Raji (cell line): ENCODE data around the gene KIF13A.

Source experiments
- POLR2A ChIP-seq: IDR thresholded peaks from 2 replicates; pipeline ENCODE4 v1.6.1; 2011; ENCODE audit warnings: low read depth, low read length, control low read depth; ENCODE audit not compliant: insufficient read depth

KIF13A gene

GRCh38 chr6:17803409-17803808 lies 184.0 kb downstream of the KIF13A start:
- TF ChIP-seq POLR2A: no peak

- TF ChIP-seq POLR2A: no peak
Measured at GRCh38 chr6:17798477-17799154, 188.8 kb downstream of the KIF13A start.

GRCh38 chr6:17790489-17790888 lies 196.9 kb downstream of the KIF13A start:
- no peak for TF ChIP-seq POLR2A

- TF ChIP-seq POLR2A: no peak
Measured at GRCh38 chr6:17785094-17785787, 202.2 kb downstream of the KIF13A start.

- no peak for TF ChIP-seq POLR2A
Measured at GRCh38 chr6:17780061-17780460, 207.4 kb downstream of the KIF13A start.

- no peak for TF ChIP-seq POLR2A
Measured at GRCh38 chr6:17771609-17772008, 215.8 kb downstream of the KIF13A start.

- TF ChIP-seq POLR2A: no peak
Measured at GRCh38 chr6:17768881-17769280, 218.6 kb downstream of the KIF13A start.

- TF ChIP-seq POLR2A: no peak
Measured at GRCh38 chr6:17768388-17768787, 219.0 kb downstream of the KIF13A start.

- TF ChIP-seq POLR2A: no peak
Measured at GRCh38 chr6:17762651-17763050, 224.8 kb downstream of the KIF13A start.

GRCh38 chr6:17758119-17758518 lies 229.3 kb downstream of the KIF13A start:
- TF ChIP-seq POLR2A: no peak

- no peak for TF ChIP-seq POLR2A
Measured at GRCh38 chr6:17754254-17754653, 233.2 kb downstream of the KIF13A start.

- TF ChIP-seq POLR2A: no peak
Measured at GRCh38 chr6:17744019-17744756, 243.2 kb downstream of the KIF13A start.

GRCh38 chr6:17741507-17741906 lies 245.9 kb downstream of the KIF13A start:
- TF ChIP-seq POLR2A: no peak

GRCh38 chr6:17740559-17741220 lies 246.7 kb downstream of the KIF13A start:
- TF ChIP-seq POLR2A: no peak

- TF ChIP-seq POLR2A: no peak
Measured at GRCh38 chr6:17737704-17738252, 249.7 kb downstream of the KIF13A start.
